ENCODE measurements around the gene PCDHGA5.
"Not testable (repeated sequence)": the region's sequence is repeated elsewhere in the genome, so short reads cannot be mapped to it uniquely, and the experiment has no call there.

The PCDHGA5 gene

DNA sequence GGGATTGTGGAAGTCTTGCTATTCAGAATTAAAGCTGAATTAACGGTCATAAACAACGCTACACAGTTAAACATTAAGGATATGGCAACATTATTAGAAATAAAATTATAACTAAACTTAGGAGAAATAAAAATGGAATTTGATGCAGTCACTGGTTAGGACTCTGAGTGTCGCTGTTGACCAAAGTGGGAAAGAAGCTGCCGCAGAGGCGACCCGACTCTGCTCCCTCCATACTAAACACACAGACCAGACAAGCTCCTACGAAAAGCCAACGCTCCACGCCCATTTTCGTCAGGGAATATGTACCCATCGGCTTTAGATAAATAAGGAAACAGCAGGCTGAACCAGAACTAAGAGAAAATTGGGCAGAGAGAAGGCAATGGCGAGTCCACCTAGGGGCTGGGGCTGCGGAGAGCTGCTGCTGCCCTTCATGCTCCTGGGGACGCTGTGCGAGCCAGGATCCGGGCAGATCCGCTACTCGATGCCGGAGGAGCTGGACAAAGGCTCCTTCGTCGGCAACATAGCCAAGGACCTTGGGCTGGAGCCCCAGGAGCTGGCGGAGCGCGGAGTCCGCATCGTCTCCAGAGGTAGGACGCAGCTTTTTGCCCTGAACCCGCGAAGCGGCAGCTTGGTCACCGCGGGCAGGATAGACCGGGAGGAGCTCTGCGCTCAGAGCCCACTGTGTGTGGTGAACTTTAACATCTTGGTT is at the start of gene PCDHGA5:
Gene PCDHGA5, plus strand, starts transcription at position 211 of the 709 bp plus-strand sequence. Its CDS starts 169 bp downstream, at position 380.
- DNase-seq (ENCODE audit: low spot score): no peak

DNA sequence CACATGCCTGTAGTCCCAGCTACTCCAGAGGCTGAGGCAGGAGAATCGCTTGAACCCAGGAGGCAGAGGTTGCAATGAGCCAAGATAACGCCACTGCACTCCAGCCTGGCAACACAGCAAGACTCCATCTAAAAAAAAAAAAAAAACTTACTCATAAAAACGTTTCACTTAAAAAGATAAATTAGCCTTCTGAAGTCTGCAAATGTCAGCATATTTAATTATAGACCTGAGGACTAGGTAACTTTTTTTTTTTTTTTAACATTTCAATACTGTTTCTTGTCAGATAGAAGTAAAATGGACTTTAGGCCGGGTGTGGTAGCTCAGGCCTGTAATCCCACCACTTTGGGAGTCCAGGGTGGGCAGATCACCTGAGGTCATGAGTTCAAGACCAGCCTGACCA is 47.0 kb upstream of the PCDHGA5 start:
- not testable (repeated sequence) for DNase-seq (ENCODE audit: low spot score)

- no peak for DNase-seq (ENCODE audit: low spot score)
These were observed 44.8 kb upstream of the PCDHGA5 start for GRCh38 chr5:141319202-141319601.

GRCh38 chr5:141319699-141320098 is 44.3 kb upstream of the PCDHGA5 start:
- DNase-seq (ENCODE audit: low spot score): no peak

GRCh38 chr5:141320225-141321169 is 43.5 kb upstream of the PCDHGA5 start, which contains the start of gene TAF7:
Gene TAF7 (minus strand): TSS chr5:141320784. CDS start chr5:141320044, 740 bp downstream.
- peak; percentile 98 for DNase-seq (ENCODE audit: low spot score)

DNA sequence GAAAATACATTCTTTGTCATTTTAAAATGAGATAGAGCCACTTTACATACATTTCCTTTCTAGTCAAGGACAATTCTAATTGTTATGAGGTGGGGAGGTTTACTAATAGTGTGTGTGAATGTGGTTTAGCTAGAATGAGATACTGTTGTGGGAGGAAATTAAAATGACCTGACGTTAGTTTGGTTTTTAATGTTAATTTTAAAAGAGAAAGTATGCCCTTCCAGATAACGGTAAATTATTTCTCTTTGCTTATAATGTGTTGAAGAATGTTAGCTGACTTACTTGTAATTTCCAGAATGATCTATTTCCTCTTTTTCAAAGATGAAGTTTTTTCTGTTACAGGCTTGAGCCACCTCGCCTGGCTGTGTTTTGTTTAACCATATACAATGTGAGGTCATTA is 41.7 kb upstream of the PCDHGA5 start:
- no peak for DNase-seq (ENCODE audit: low spot score)

DNA sequence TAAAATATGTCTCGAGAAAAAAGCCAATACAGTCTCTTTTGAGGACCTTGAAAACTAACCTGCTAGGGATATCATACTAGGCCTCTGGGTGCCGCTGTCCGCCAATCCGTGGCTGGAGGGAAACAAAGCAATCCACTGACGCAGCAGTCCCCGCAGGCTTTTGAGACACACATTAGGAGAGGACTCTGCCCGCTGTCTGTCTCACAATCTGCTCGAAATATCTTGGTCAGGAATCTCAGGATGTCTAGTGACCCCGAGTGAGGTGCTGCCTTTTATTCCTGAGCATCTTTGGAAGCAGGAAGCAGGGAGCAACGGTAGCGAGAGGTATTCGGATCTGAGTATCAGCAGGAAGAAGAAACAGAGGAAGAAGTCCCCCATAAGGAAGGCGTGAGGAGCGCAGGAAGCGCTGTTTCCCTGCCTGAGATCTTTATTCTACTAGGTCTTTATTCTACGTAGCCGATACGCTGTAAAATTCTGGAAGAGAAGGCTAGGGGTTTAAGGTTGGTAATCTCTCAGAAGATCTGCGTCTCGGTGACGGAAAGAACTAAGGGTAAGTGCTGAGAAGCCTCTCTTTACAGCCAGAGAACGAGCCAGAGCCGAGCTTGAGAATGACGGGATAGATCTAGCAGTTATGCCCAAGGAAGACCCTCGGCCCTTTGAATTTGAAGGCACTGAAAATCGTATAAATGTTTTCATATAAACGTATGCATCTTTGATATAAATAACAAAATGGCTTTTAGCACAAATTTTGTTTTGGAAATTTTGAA is 37.7 kb upstream of the PCDHGA5 start:
- peak; percentile 82 for DNase-seq (ENCODE audit: low spot score)

DNA sequence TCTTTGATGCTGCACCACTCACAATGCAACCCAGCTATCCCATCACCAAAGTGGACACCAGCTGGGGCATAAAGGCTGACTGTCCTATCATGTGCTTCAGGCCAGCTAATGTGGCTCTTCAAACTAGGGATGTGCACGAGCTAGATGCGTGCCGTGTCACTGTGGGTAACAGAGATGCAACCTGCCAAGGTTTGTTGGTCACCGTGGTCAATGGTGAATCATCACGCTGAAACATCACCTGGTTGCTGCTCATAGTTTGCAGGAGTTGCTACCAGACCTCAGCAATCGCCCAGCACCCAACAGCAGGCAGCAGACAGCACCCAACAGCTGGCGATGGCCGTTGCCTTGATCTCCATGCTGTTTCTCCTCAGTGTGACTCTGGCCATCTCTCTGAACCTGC is 35.7 kb upstream of the PCDHGA5 start:
- DNase-seq (ENCODE audit: low spot score): no peak

DNA sequence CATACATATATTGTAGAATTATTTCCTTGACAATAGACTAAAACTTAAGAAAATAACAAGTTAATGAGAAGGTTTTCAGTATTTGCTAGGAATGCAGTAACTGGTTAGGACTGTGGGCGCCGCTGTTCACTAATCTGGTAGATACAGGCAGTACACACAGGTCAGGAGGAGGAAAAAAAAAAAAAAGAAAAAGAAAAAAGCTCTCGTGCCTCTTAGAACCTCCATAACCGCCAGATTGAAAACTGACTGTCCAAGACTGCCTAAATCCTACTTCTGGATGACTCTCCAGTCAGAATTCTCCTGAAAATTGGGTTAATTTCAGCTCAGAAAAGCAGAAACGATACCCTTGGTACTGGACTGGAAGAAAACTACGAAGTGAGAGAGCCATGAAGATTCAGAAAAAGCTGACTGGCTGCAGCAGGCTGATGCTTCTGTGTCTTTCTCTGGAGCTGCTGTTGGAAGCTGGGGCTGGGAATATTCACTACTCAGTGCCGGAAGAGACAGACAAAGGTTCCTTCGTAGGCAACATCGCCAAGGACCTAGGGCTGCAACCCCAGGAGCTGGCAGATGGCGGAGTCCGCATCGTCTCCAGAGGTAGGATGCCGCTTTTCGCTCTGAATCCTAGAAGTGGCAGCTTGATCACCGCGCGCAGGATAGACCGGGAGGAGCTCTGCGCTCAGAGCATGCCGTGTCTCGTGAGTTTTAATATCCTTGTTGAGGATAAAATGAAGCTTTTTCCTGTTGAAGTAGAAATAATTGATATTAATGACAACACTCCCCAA is 33.5 kb upstream of the PCDHGA5 start, which contains the start of gene PCDHGA1:
Gene PCDHGA1, plus strand, starts transcription at position 216 of the 782 bp plus-strand sequence.
- DNase-seq (ENCODE audit: low spot score): peak; percentile 78

DNA sequence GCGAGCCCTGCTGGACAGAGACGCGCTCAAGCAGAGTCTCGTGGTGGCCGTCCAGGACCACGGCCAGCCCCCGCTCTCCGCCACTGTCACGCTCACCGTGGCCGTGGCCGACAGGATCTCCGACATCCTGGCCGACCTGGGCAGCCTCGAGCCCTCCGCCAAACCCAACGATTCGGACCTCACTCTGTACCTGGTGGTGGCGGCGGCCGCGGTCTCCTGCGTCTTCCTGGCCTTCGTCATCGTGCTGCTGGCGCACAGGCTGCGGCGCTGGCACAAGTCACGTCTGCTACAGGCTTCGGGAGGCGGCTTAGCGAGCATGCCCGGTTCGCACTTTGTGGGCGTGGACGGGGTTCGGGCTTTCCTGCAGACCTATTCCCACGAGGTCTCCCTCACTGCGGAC is 31.4 kb upstream of the PCDHGA5 start:
- DNase-seq (ENCODE audit: low spot score): not testable (repeated sequence)

DNA sequence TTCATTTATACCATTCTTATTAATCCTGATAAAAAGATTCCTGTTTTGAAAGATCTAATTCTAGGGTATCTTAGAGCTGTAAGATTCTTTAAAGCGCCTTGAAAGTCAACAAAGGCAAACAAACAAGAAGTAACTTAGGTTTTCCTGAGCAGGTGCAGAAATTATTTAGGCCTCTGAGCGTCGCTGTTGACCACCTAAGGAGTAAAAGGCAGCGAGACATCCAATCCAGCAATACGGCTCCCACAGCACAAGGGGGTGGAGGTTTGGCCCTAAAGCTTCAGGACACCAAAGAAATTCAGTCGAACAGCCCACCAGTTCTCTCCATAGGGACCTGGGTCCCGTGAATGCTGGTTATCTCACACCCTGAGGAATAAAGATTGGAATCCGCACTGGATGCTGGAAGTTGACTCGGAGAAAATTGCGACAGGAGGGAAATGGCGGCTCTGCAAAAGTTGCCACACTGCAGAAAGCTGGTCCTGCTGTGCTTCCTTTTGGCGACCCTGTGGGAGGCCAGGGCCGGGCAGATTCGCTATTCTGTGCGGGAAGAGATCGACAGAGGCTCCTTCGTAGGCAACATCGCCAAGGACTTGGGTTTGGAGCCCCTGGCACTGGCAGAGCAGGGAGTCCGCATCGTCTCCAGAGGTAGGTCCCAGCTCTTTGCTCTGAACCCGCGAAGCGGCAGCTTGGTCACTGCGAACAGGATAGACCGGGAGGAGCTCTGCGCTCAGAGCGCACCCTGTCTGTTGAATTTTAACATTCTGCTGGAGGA is 25.2 kb upstream of the PCDHGA5 start, which contains the start of gene PCDHGA2:
Gene PCDHGA2, plus strand, starts transcription at position 223 of the 769 bp plus-strand sequence.
- peak; percentile 67 for DNase-seq (ENCODE audit: low spot score)

DNA sequence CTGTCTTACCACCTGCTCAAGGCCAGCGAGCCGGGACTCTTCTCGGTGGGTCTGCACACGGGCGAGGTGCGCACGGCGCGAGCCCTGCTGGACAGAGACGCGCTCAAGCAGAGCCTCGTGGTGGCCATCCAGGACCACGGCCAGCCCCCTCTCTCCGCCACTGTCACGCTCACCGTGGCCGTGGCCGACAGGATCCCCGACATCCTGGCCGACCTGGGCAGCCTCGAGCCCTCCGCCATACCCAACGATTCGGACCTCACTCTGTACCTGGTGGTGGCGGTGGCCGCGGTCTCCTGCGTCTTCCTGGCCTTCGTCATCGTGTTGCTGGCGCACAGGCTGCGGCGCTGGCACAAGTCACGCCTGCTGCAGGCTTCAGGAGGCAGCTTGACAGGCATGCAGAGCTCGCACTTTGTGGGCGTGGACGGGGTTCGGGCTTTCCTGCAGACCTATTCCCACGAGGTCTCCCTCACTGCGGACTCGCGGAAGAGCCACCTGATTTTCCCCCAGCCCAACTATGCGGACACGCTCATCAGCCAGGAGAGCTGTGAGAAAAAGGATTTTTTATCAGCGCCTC is 23.1 kb upstream of the PCDHGA5 start:
- not testable (repeated sequence) for DNase-seq (ENCODE audit: low spot score)

DNA sequence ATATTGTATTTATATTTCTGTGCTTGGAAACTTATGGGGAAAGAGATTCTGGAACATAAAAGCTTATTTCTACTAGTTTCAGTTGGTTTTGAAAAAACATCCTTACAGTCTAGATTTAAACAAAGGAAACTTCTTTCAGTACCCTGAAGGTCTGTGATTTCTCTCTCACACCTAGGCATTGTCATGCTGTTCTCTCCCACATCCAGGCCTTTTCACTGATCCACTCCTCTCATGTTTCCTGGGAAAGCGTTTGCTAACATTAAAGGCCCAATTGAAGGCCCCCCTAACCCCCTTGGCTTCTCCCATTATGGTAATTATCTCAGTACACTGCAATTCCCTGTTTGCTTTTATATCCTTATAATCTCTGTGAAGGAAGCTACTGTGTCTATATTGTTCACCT is 21.2 kb upstream of the PCDHGA5 start:
- no peak for DNase-seq (ENCODE audit: low spot score)

DNA sequence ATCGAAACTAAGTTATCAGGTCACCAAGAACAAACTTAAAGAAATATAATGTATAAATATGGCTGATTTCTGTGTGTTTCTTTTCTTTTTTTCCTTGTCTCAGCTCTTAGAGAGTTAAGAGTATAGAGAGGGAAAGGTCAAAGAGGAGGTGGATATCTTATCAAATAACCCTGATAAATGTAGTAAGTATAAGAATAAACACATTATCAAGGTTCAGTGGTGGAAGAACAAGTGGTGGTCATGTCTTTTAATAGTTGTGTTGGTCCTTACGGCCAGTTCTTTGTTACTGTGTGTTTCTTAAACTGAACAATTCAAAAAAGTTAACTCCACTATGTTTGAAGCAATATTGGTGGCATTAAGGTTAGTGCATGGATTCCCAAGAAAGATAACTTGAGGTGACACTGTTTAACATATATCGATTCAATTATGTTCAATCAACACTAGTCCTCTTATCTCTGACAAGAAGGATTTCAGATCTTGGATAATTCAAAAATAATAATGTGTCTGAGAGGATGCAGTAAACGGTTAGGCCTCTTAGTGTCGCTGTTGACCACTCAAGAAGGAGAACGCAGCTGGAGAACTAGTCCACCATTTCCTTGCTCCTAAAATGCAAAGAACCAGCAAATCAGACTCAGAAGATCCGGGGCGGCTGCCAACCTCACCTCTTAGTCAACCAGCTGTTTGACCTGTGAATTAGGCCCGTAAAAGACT is 20.6 kb upstream of the PCDHGA5 start, which contains the start of gene PCDHGA3:
Gene PCDHGA3, plus strand, starts transcription at position 588 of the 711 bp plus-strand sequence. CDS start 205 bp downstream, outside the sequence.
- DNase-seq (ENCODE audit: low spot score): no peak

DNA sequence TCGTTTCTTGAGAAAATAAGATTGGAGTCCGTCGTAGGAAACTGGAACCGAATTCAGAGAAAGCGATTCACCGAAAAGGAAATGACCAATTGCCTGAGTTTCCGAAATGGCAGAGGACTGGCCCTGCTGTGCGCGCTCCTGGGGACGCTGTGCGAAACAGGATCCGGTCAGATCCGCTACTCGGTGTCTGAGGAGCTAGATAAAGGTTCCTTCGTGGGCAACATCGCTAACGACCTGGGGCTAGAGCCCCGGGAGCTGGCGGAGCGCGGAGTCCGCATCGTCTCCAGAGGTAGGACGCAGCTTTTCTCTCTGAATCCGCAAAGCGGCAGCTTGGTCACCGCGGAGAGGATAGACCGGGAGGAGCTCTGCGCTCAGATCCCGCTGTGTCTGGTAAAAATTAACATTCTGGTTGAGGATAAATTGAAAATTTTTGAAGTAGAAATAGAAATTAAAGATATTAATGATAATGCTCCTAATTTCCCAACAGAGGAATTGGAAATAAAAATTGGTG is 20.0 kb upstream of the PCDHGA5 start:
- DNase-seq (ENCODE audit: low spot score): no peak

GRCh38 chr5:141345327-141345726 is 18.6 kb upstream of the PCDHGA5 start:
- no peak for DNase-seq (ENCODE audit: low spot score)

DNA sequence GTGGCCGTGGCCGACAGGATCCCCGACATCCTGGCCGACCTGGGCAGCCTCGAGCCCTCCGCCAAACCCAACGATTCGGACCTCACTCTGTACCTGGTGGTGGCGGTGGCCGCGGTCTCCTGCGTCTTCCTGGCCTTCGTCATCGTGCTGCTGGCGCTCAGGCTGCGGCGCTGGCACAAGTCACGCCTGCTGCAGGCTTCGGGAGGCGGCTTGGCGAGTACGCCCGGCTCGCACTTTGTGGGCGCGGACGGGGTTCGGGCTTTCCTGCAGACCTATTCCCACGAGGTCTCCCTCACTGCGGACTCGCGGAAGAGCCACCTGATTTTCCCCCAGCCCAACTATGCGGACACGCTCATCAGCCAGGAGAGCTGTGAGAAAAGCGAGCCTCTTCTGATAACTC is 17.9 kb upstream of the PCDHGA5 start:
- not testable (repeated sequence) for DNase-seq (ENCODE audit: low spot score)

GRCh38 chr5:141349917-141350619 is 13.9 kb upstream of the PCDHGA5 start, which contains the start of gene PCDHGB1:
Gene PCDHGB1 (plus strand): TSS chr5:141350099. CDS start chr5:141350261, 162 bp downstream.
- peak; percentile 68 for DNase-seq (ENCODE audit: low spot score)

Data from GM03348 (cell line).